ENCODE results near the gene ADGRA3.
A peak's percentile ranks its signal among the peaks of the same experiment; 100 is the strongest.

The ADGRA3 gene

GRCh38 chr4:22345055-22345454 is 170.8 kb downstream of the ADGRA3 start:
- DNase-seq: no peak

GRCh38 chr4:22343606-22344005 is 172.3 kb downstream of the ADGRA3 start:
- no peak for DNase-seq

GRCh38 chr4:22339491-22339890 is 176.4 kb downstream of the ADGRA3 start:
- DNase-seq: no peak

- peak; percentile 29 for DNase-seq
Observed at GRCh38 chr4:22338796-22339195, 177.1 kb downstream of the ADGRA3 start.
